Measurements from ENCODE around the gene LTV1. TPM values are rescaled to one million over a fixed set of nuclear protein-coding genes. Genes with fewer than 3 reads are reported as not detected.
"Not testable (repeated sequence)": the region's sequence is repeated elsewhere in the genome, so short reads cannot be mapped to it uniquely, and the experiment has no call there.

The LTV1 gene
- 10 to 100 TPM; 59.4 to 61.9 TPM for total RNA-seq

- ChIA-PET CTCF (interaction anchor here (0.7 to 1.4 kb wide), 4 partner anchors 99 to 268 kb away, joined by 3 read pairs; no protein-coding TSS in a partner anchor), POLR2A (interaction anchor here (1.1 to 1.6 kb wide), 2 partner anchors 37 to 305 kb away, joined by 3 to 5 read pairs; no protein-coding TSS in a partner anchor)
These were observed at the start of gene LTV1 for GRCh38 chr6:143842902-143843676. Gene LTV1 (plus strand): TSS chr6:143843338. CDS start chr6:143843478, 140 bp downstream.

GRCh38 chr6:143796551-143796950 lies 46.6 kb upstream of the LTV1 start:
- CTCF ChIA-PET, POLR2A ChIA-PET: not testable (repeated sequence)

- CTCF ChIA-PET, POLR2A ChIA-PET: not testable (repeated sequence)
These were observed 44.7 kb upstream of the LTV1 start for GRCh38 chr6:143798487-143798886.

- CTCF ChIA-PET = no interaction called here
- POLR2A ChIA-PET = no interaction called here
These were observed 40.1 kb upstream of the LTV1 start for GRCh38 chr6:143802833-143803565.

GRCh38 chr6:143803769-143804568 lies 39.2 kb upstream of the LTV1 start:
- ChIA-PET POLR2A (no interaction called here), CTCF (no interaction called here)

GRCh38 chr6:143804835-143805239 lies 38.3 kb upstream of the LTV1 start:
- POLR2A ChIA-PET = no interaction called here
- CTCF ChIA-PET = interaction anchor here (0.7 kb wide), 1 partner anchor 568 kb away, joined by 4 read pairs; no protein-coding TSS in a partner anchor

GRCh38 chr6:143806282-143807102 lies 36.6 kb upstream of the LTV1 start:
- ChIA-PET CTCF (interaction anchor here (0.7 to 1.4 kb wide), 2 partner anchors 13 to 271 kb away, joined by 3 to 4 read pairs; no protein-coding TSS in a partner anchor), POLR2A (interaction anchor here (0.6 to 1.1 kb wide), 2 partner anchors 37 to 961 kb away, joined by 4 to 5 read pairs; partner anchors contain the start of gene LTV1)

- CTCF ChIA-PET = interaction anchor here (0.7 to 1.4 kb wide), 2 partner anchors 14 to 271 kb away, joined by 3 to 4 read pairs; no protein-coding TSS in a partner anchor
- POLR2A ChIA-PET = interaction anchor here (1.1 kb wide), 1 partner anchor 36 kb away, joined by 5 read pairs; the partner anchor contains the start of gene LTV1
These were observed 35.9 kb upstream of the LTV1 start for GRCh38 chr6:143807103-143807772.

- CTCF ChIA-PET = no interaction called here
- POLR2A ChIA-PET = no interaction called here
These were observed 32.4 kb upstream of the LTV1 start for GRCh38 chr6:143810745-143811144.

GRCh38 chr6:143811501-143812157 lies 31.5 kb upstream of the LTV1 start:
- CTCF ChIA-PET = no interaction called here
- POLR2A ChIA-PET = no interaction called here

- POLR2A ChIA-PET = no interaction called here
- CTCF ChIA-PET = no interaction called here
These were observed 25.5 kb upstream of the LTV1 start for GRCh38 chr6:143817621-143818020.

- ChIA-PET CTCF (no interaction called here), POLR2A (no interaction called here)
These were observed 21.8 kb upstream of the LTV1 start for GRCh38 chr6:143821359-143821758.

GRCh38 chr6:143822584-143823024 lies 20.5 kb upstream of the LTV1 start:
- CTCF ChIA-PET = interaction anchor here (1.4 kb wide), 1 partner anchor 22 kb away, joined by 3 read pairs; no protein-coding TSS in a partner anchor
- POLR2A ChIA-PET = no interaction called here

- ChIA-PET CTCF (interaction anchor here (1.4 kb wide), 1 partner anchor 21 kb away, joined by 3 read pairs; no protein-coding TSS in a partner anchor), POLR2A (no interaction called here)
These were observed 19.6 kb upstream of the LTV1 start for GRCh38 chr6:143823548-143823947.

- CTCF ChIA-PET = no interaction called here
These were observed 14.6 kb upstream of the LTV1 start for GRCh38 chr6:143828572-143828971.

GRCh38 chr6:143836150-143836549 lies 7.0 kb upstream of the LTV1 start:
- POLR2A ChIA-PET = no interaction called here
- CTCF ChIA-PET = interaction anchor here (0.5 to 1.0 kb wide), 2 partner anchors 103 to 261 kb away, joined by 4 to 6 read pairs; no protein-coding TSS in a partner anchor

More at GRCh38 chr6:143828572-143828971, 14.6 kb upstream of the LTV1 start:
- POLR2A ChIA-PET = no interaction called here

GRCh38 chr6:143838395-143838794 lies 4.7 kb upstream of the LTV1 start:
- POLR2A ChIA-PET = no interaction called here
- CTCF ChIA-PET = no interaction called here

- POLR2A ChIA-PET = no interaction called here
- CTCF ChIA-PET = no interaction called here
These were observed 3.9 kb upstream of the LTV1 start for GRCh38 chr6:143839196-143839595.

All from activated CD8-positive, alpha-beta memory T cell treated with anti-CD3 and anti-CD28 coated beads for 36 hours (primary cell).